Liver (tissue), 9 donors: Measurements from ENCODE around the gene PC. TPM values are rescaled to one million over a fixed set of nuclear protein-coding genes. Genes with fewer than 3 reads are reported as not detected.

Experiments used
- DNase-seq: peaks from one replicate; pipeline ENCODE4 v3.0.0-alpha.2; 2017; ENCODE audit warnings: low spot score
- H3K27ac ChIP-seq, 2 donors: one replicate each; pipeline ENCODE4 v1.7.0; 2013; ENCODE audit warnings: inconsistent platforms in 2 of 2, low read length in 2 of 2, control low read depth in 1 of 2, low read depth in 1 of 2, mild to moderate bottlenecking in 1 of 2
- H3K27me3 ChIP-seq, 4 donors: one replicate each; pipeline versions ENCODE4 v1.6.1 to v1.7.0; 2013; ENCODE audit warnings: low read length in 3 of 4, inconsistent platforms in 1 of 4, mild to moderate bottlenecking in 1 of 4, moderate library complexity in 1 of 4; ENCODE audit not compliant: control insufficient read depth in 4 of 4, insufficient read depth in 4 of 4
- H3K36me3 ChIP-seq, 4 donors: one replicate each; pipeline versions ENCODE4 v1.6.1 to v1.7.0; 2013; ENCODE audit warnings: low read length in 3 of 4, mild to moderate bottlenecking in 3 of 4, low read depth in 1 of 4, moderate library complexity in 1 of 4; ENCODE audit not compliant: control insufficient read depth in 4 of 4, insufficient read depth in 3 of 4
- H3K4me1 ChIP-seq, 4 donors: one replicate each; pipeline versions ENCODE4 v1.6.1 to v1.7.0; 2013; ENCODE audit warnings: low read length in 3 of 4, mild to moderate bottlenecking in 3 of 4, moderate library complexity in 1 of 4; ENCODE audit not compliant: control insufficient read depth in 4 of 4, insufficient read depth in 4 of 4
- H3K4me3 ChIP-seq, 3 donors: one replicate each; pipeline versions ENCODE4 v1.6.1 to v1.7.0; 2013; ENCODE audit warnings: low read length in 3 of 3, control low read depth in 1 of 3, low read depth in 1 of 3, mild to moderate bottlenecking in 1 of 3
- H3K9ac ChIP-seq, 2 donors: one replicate each; pipeline ENCODE4 v1.7.0; 2013; ENCODE audit warnings: low read length in 2 of 2, mild to moderate bottlenecking in 2 of 2, moderate library complexity in 2 of 2, control low read depth in 1 of 2, low read depth in 1 of 2
- H3K9me3 ChIP-seq, 4 donors: one replicate each; pipeline versions ENCODE4 v1.6.1 to v1.7.0; 2013; ENCODE audit warnings: low read length in 3 of 4; ENCODE audit not compliant: control insufficient read depth in 4 of 4
- ATF3 ChIP-seq: IDR thresholded peaks from 2 replicates; pipeline ENCODE4 v1.6.1; 2016; ENCODE audit warnings: antibody characterized with exemption
- CTCF ChIP-seq: fragments of 150-350 bp; IDR thresholded peaks from 2 replicates; pipeline ENCODE4 v1.5.1; 2017; ENCODE audit warnings: improper control_type of control experiment, low read depth, low read length; ENCODE audit not compliant: missing input control
- EGR1 ChIP-seq, 2 donors: IDR thresholded peaks; 2 replicates each; pipeline ENCODE4 v1.6.1; 2016 to 2018; ENCODE audit warnings: antibody characterized with exemption in 2 of 2, low read depth in 2 of 2
- FOXA1 ChIP-seq: IDR thresholded peaks from 2 replicates; pipeline ENCODE4 v1.6.1; 2016; ENCODE audit warnings: antibody characterized with exemption
- FOXA2 ChIP-seq: IDR thresholded peaks from 2 replicates; pipeline ENCODE4 v1.6.1; 2016; ENCODE audit warnings: antibody characterized with exemption
- GABPA ChIP-seq, 2 donors: IDR thresholded peaks in 1 of 2; conservative IDR thresholded peaks in 1 of 2; 2 replicates each; pipeline ENCODE4 v1.6.1; 2016; ENCODE audit warnings: antibody characterized with exemption in 2 of 2, mild to moderate bottlenecking in 1 of 2, moderate library complexity in 1 of 2
- HNF4A ChIP-seq, 2 donors: conservative IDR thresholded peaks; 2 replicates each; pipeline ENCODE4 v1.6.1; 2016; ENCODE audit warnings: antibody characterized with exemption in 2 of 2, mild to moderate bottlenecking in 2 of 2
- HNF4G ChIP-seq: IDR thresholded peaks from 2 replicates; pipeline ENCODE4 v1.6.1; 2016; ENCODE audit warnings: antibody characterized with exemption
- MAX ChIP-seq: IDR thresholded peaks from 2 replicates; pipeline ENCODE4 v1.6.1; 2016; ENCODE audit warnings: antibody characterized with exemption
- NR2F2 ChIP-seq: IDR thresholded peaks from 2 replicates; pipeline ENCODE4 v1.6.1; 2016; ENCODE audit warnings: antibody characterized with exemption
- RAD21 ChIP-seq, 2 donors: IDR thresholded peaks; 2 replicates each; pipeline ENCODE4 v1.6.1; 2016; ENCODE audit warnings: antibody characterized with exemption in 2 of 2, mild to moderate bottlenecking in 2 of 2
- REST ChIP-seq: IDR thresholded peaks from 2 replicates; pipeline ENCODE4 v1.6.1; 2016; ENCODE audit warnings: antibody characterized with exemption, mild to moderate bottlenecking
- RXRA ChIP-seq, 2 donors: IDR thresholded peaks; 2 replicates each; pipeline ENCODE4 v1.6.1; 2017 to 2018; ENCODE audit warnings: antibody characterized with exemption in 2 of 2, mild to moderate bottlenecking in 1 of 2
- TAF1 ChIP-seq: conservative IDR thresholded peaks from 2 replicates; pipeline ENCODE4 v1.6.1; 2016; ENCODE audit warnings: antibody characterized with exemption, mild to moderate bottlenecking
- YY1 ChIP-seq: IDR thresholded peaks from 2 replicates; pipeline ENCODE4 v1.6.1; 2016; ENCODE audit warnings: antibody characterized with exemption, mild to moderate bottlenecking
- WGBS: extraction: QIAGEN DNeasy Blood & Tissue Kit; methylation state at CpG from one replicate; pipeline ENCODE4 v1.1.7; 2013; 5-methylcytosine and 5-hydroxymethylcytosine counted together
- polyA plus RNA-seq, 2 donors: library from polyadenylated mRNA; stranded (reverse) in 1 of 2; unstranded in 1 of 2; fragments of 200-250 nt in 1 of 2; fragments of >200 nt in 1 of 2; fragmentation: Nextera tagmentation in 1 of 2; extraction: Ambion mirVana in 1 of 2; gene quantifications; one replicate each; pipeline versions ENCODE4 v1.2.1 to v1.2.3, GENCODE V29; 2013 to 2015
- total RNA-seq, 2 donors: library from RNA; depleted of rRNA; stranded (reverse); fragments of >200 nt; gene quantifications; one replicate each; pipeline ENCODE4 v1.2.3, GENCODE V29; 2014
- donor health status: healthy.
- donor health status: healthy.
- donor health status: healthy.
- donor health status: healthy.
- donor health status: healthy.

PC gene
- total and polyA plus RNA-seq, 4 donors, result 144 to 583 (median 296) TPM

- no peaks in the 10 kb centered on the region for H3K9me3 ChIP-seq
- TF ChIP-seq REST, result no peak
- TF ChIP-seq RAD21 (IDR thresholded peaks at IDR 0.05), result no peak
- TF ChIP-seq ATF3, result no peak
- no peak for TF ChIP-seq CTCF
- no peak for TF ChIP-seq EGR1 (IDR thresholded peaks at IDR 0.05; ENCODE audit: low read depth in 2 of 2)
- TF ChIP-seq FOXA2, result no peak
- no peak for TF ChIP-seq NR2F2
- no peak for DNase-seq
- H3K36me3 ChIP-seq, result peaks cover 0 to 2% (median 0%) of the 10 kb centered on the region in 4 donors
- H3K27ac ChIP-seq, result peak overlapping the region; percentile 26 to 53
- H3K4me1 ChIP-seq, result peaks cover 35 to 53% (median 40%) of the 10 kb centered on the region in 4 donors
- H3K9ac ChIP-seq, result no peak overlapping the region
- 47% methylated on average over 14 of the region's 14 CpGs for WGBS
- no peaks in the 10 kb centered on the region for H3K27me3 ChIP-seq
- H3K4me3 ChIP-seq, result no peak overlapping the region
Measured at GRCh38 chr11:66882561-66883015, 75.6 kb downstream of the PC start.

GRCh38 chr11:66881927-66882452 is 76.2 kb downstream of the PC start:
- Histone ChIP-seq H3K4me3 (no peak overlapping the region), H3K9me3 (no peaks in the 10 kb centered on the region), H3K27me3 (no peaks in the 10 kb centered on the region), H3K36me3 (peaks cover 0 to 2% (median 0%) of the 10 kb centered on the region in 4 donors), H3K4me1 (peaks cover 37 to 57% (median 43%) of the 10 kb centered on the region in 4 donors), H3K27ac (peak overlapping the region in 1 of 2 donors; percentile 26), H3K9ac (no peak overlapping the region)
- no peak for DNase-seq
- WGBS, result 90% methylated on average over 9 of the region's 9 CpGs
- TF ChIP-seq RXRA (IDR thresholded peaks at IDR 0.05) (no peak), NR2F2 (no peak), YY1 (no peak), MAX (no peak), GABPA (IDR thresholded peaks at IDR 0.05 in 1 of 2, conservative IDR thresholded peaks at IDR 0.05 in 1 of 2) (no peak), HNF4G (no peak), FOXA1 (no peak), HNF4A (conservative IDR thresholded peaks at IDR 0.05) (no peak), TAF1 (no peak), EGR1 (IDR thresholded peaks at IDR 0.05; ENCODE audit: low read depth in 2 of 2) (no peak), FOXA2 (no peak), CTCF (no peak), REST (no peak)
